A673 (cell line): Measurements from ENCODE around the gene ARHGAP21. TPM values are rescaled to one million over a fixed set of nuclear protein-coding genes. Genes with fewer than 3 reads are reported as not detected.

Experiments
- BruUV-seq: library from RNA; stranded (reverse); fragments of 400-500 nt; replicated peaks from 2 replicates; lab custom pipeline; 2021; lab: Mats Ljungman, UMichigan
- CTCF ChIA-PET: fragments of 300-600 bp; sonication (Branson Sonifier 250); formaldehyde crosslinking; loops from one replicate; lab custom pipeline; 2022; ENCODE audit warnings: antibody characterized with exemption; lab: Charles Lee
- POLR2A ChIA-PET: fragments of 300-600 bp; sonication (Branson Sonifier 250); formaldehyde crosslinking; loops from one replicate; lab custom pipeline; 2022; ENCODE audit warnings: antibody characterized with exemption; ENCODE audit not compliant: low non-redundant PET; lab: Charles Lee
- DNase-seq: peaks from one replicate; pipeline ENCODE4 v3.0.0-alpha.2; 2015; ENCODE audit warnings: low spot score
- H3K27ac ChIP-seq: fragments of 200-600 bp; sonication (generic); 2 replicates; pipeline ENCODE4 v1.5.1; 2016; ENCODE audit warnings: mixed run types, low read depth, mild to moderate bottlenecking, mixed read lengths, antibody characterized with exemption, low read length; ENCODE audit not compliant: poor library complexity, severe bottlenecking
- H3K27me3 ChIP-seq: fragments of 200-600 bp; sonication (generic); replicated peaks from 2 replicates; pipeline ENCODE4 v1.6.1; 2017; ENCODE audit warnings: mixed run types, low read depth, mild to moderate bottlenecking, mixed read lengths, antibody characterized with exemption, low read length; ENCODE audit not compliant: insufficient read depth, poor library complexity
- H3K36me3 ChIP-seq: fragments of 200-600 bp; sonication (generic); 2 replicates; pipeline ENCODE4 v1.6.1; 2016; ENCODE audit warnings: mixed run types, mild to moderate bottlenecking, mixed read lengths, antibody characterized with exemption, low read length; ENCODE audit not compliant: insufficient read depth, poor library complexity, severe bottlenecking
- H3K4me1 ChIP-seq: fragments of 200-600 bp; sonication (generic); 2 replicates; pipeline ENCODE4 v1.6.1; 2017; ENCODE audit warnings: mixed run types, mild to moderate bottlenecking, mixed read lengths, antibody characterized with exemption, low read length; ENCODE audit not compliant: insufficient read depth, poor library complexity, severe bottlenecking
- H3K4me3 ChIP-seq: fragments of 200-600 bp; sonication (generic); 2 replicates; pipeline ENCODE4 v1.5.1; 2016; ENCODE audit warnings: low read depth, mixed run types, mild to moderate bottlenecking, mixed read lengths, low read length; ENCODE audit not compliant: poor library complexity, severe bottlenecking
- H3K9me3 ChIP-seq: fragments of 200-600 bp; sonication (generic); 2 replicates; pipeline ENCODE4 v1.6.1; 2016; ENCODE audit warnings: mixed run types, low read depth, mild to moderate bottlenecking, mixed read lengths, antibody characterized with exemption, low read length; ENCODE audit not compliant: poor library complexity, severe bottlenecking
- EZH2 ChIP-seq: fragments of 200-600 bp; sonication (generic); IDR thresholded peaks from 2 replicates; pipeline ENCODE4 v1.6.1; 2017; ENCODE audit warnings: borderline replicate concordance, low read depth, mild to moderate bottlenecking, mixed read lengths, antibody characterized with exemption, low read length; ENCODE audit not compliant: poor library complexity, severe bottlenecking
- intact Hi-C: fragments of 100-400 bp; cut with micrococcal nuclease; formaldehyde crosslinking; loops from one replicate; pipeline ENCODE4 v1.10.0; 2022; ENCODE audit not compliant: unreplicated experiment
- total RNA-seq: library from RNA; stranded (reverse); gene quantifications from 2 replicates; pipeline ENCODE4 v1.2.3, GENCODE V29; 2021
- TF ChIP-seq, protein P1 (sequence below): fragments of 300-800, 200-600 bp; sonication (generic); conservative IDR thresholded peaks from 2 replicates; pipeline ENCODE4 v1.5.1; 2017; ENCODE audit warnings: low read depth, mild to moderate bottlenecking, antibody characterized with exemption, low read length, moderate library complexity, mixed read lengths

The ARHGAP21 gene
- total RNA-seq, 1 experiment from 2014 or later: 68.6 TPM

- CTCF ChIA-PET: interaction anchor here (1.6 kb wide), 1 partner anchor 1398 kb away, joined by 3 read pairs; no protein-coding TSS in a partner anchor
These were observed 167.4 kb downstream of the ARHGAP21 start for GRCh38 chr10:24556126-24556749.

DNA sequence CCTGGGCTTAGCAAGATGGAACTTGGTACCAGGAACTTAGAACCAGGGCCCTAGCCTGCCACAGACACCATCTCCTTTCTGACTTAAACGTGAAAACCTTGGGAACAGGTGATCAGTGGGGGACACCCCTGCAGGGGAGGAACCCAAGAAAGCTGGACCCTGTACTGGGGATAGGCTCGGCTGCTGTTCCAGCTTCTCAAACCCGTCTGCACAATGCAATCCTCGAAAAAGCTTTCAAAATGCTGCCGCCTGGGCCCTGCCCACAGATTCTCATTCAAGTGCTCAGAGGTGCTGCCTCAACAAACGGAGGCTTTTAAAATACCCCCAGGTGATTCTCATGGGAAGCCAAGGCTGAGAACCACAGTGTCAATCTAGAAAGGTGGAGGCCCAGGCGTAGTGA lies 169.7 kb downstream of the ARHGAP21 start:
- POLR2A ChIA-PET: no interaction called here
- no peak for DNase-seq
- intact Hi-C loops: loop anchor here (10.0 kb wide), 1 partner anchor 1239 kb away; no protein-coding TSS in a partner anchor
- CTCF ChIA-PET: no interaction called here
- Histone ChIP-seq H3K36me3 (no peaks in the 10 kb centered on the region), H3K9me3 (no peaks in the 10 kb centered on the region), H3K27ac (peak overlapping the region; percentile 14), H3K27me3 (no peaks in the 10 kb centered on the region), H3K4me1 (peaks cover 11% of the 10 kb centered on the region), H3K4me3 (no peak overlapping the region)
- TF ChIP-seq, protein P1, sequence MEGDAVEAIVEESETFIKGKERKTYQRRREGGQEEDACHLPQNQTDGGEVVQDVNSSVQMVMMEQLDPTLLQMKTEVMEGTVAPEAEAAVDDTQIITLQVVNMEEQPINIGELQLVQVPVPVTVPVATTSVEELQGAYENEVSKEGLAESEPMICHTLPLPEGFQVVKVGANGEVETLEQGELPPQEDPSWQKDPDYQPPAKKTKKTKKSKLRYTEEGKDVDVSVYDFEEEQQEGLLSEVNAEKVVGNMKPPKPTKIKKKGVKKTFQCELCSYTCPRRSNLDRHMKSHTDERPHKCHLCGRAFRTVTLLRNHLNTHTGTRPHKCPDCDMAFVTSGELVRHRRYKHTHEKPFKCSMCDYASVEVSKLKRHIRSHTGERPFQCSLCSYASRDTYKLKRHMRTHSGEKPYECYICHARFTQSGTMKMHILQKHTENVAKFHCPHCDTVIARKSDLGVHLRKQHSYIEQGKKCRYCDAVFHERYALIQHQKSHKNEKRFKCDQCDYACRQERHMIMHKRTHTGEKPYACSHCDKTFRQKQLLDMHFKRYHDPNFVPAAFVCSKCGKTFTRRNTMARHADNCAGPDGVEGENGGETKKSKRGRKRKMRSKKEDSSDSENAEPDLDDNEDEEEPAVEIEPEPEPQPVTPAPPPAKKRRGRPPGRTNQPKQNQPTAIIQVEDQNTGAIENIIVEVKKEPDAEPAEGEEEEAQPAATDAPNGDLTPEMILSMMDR: no peak
- no peak for TF ChIP-seq EZH2
- no TSS peak for BruUV-seq

More at GRCh38 chr10:24556126-24556749, 167.4 kb downstream of the ARHGAP21 start:
- no peak for TF ChIP-seq EZH2
- TF ChIP-seq, protein P1: no peak
- H3K4me3 ChIP-seq: no peak overlapping the region
- POLR2A ChIA-PET: interaction anchor here (0.6 kb wide), 1 partner anchor 13 kb away, joined by 4 read pairs; no protein-coding TSS in a partner anchor
- no peaks in the 10 kb centered on the region for H3K36me3 ChIP-seq
- BruUV-seq: no TSS peak
- H3K4me1 ChIP-seq: peaks cover 11% of the 10 kb centered on the region
- no peaks in the 10 kb centered on the region for H3K27me3 ChIP-seq
- H3K9me3 ChIP-seq: no peaks in the 10 kb centered on the region
- intact Hi-C loops: loop anchor here (2.0 to 10.0 kb wide), 3 partner anchors 165 to 1399 kb away; no protein-coding TSS in a partner anchor
- no peak overlapping the region for H3K27ac ChIP-seq
- no peak for DNase-seq

- Histone ChIP-seq H3K9me3 (no peaks in the 10 kb centered on the region), H3K4me3 (no peak overlapping the region), H3K36me3 (no peaks in the 10 kb centered on the region), H3K27me3 (no peaks in the 10 kb centered on the region), H3K4me1 (peaks cover 11% of the 10 kb centered on the region), H3K27ac (no peak overlapping the region)
- intact Hi-C loops: loop anchor here (10.0 kb wide), 1 partner anchor 1238 kb away; no protein-coding TSS in a partner anchor
- no TSS peak for BruUV-seq
- POLR2A ChIA-PET: no interaction called here
- CTCF ChIA-PET: no interaction called here
- DNase-seq: no peak
- no peak for TF ChIP-seq EZH2
- TF ChIP-seq, protein P1: no peak
These were observed 170.6 kb downstream of the ARHGAP21 start for GRCh38 chr10:24553051-24553612.
